ENCODE data around the gene LOC101059915.

The LOC101059915 gene

DNA sequence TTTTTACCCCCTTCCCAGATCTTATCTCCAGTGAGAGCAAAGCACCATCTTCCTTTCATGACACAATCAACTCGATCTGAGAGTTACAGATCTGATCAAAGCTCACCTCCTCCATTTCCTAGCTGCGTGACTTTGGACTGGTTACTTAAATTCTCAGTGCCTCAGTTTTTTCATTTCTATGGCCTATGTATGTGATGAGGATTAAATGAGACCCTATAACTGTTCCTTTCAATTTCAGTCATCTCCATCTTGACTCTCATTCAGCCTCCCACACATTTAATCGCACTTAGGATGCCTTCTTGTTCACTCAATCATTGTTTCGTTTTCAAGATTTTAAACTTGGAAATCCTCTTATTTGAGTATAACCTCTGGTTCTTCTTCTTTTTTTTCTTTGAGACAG is 28.9 kb upstream of the LOC101059915 start:
- no peak for DNase-seq (ENCODE audit: low read depth, low spot score)
- Histone ChIP-seq H3K9me3 (replicated peaks; ENCODE audit: control insufficient read depth, insufficient read depth, low read length) (no peaks in the 10 kb centered on the region), H3K4me1 (ENCODE audit: control insufficient read depth, insufficient read depth, low read length) (peaks cover 16% of the 10 kb centered on the region), H3K27ac (ENCODE audit: control insufficient read depth, insufficient read depth) (peak overlapping the region; percentile 83), H2AFZ (ENCODE audit: control insufficient read depth, low read depth, low read length) (peak overlapping the region; percentile 2; the same call in 1 of the 2 replicates), H3K4me2 (ENCODE audit: control insufficient read depth, insufficient read depth) (0 out of 2 replicates have a peak overlapping the region, but pooled peaks have one; percentile 23), H3K79me2 (ENCODE audit: control insufficient read depth, insufficient read depth, low read length) (no peaks in the 10 kb centered on the region), H3K36me3 (ENCODE audit: control insufficient read depth in 2 of 2, insufficient read depth in 2 of 2, low read length in 1 of 2) (no peaks in the 10 kb centered on the region), H3K27me3 (replicated peaks in 1 of 2; ENCODE audit: control insufficient read depth in 2 of 2, insufficient read depth in 2 of 2, low read length in 1 of 2) (no peaks in the 10 kb centered on the region), H4K20me1 (ENCODE audit: control insufficient read depth, insufficient read depth) (no peaks in the 10 kb centered on the region), H3K4me3 (0 out of 2 replicates have a peak overlapping the region, but pooled peaks have one; percentile 10), H3K9ac (ENCODE audit: control insufficient read depth, insufficient read depth, low read length) (no peak overlapping the region; the same call in 1 of the 2 replicates)
- intact Hi-C loops (cut with micrococcal nuclease; ENCODE audit: unreplicated experiment) = no loop called here
- SMC1A ChIA-PET (ENCODE audit: uncharacterized antibody, unreplicated experiment) = interaction anchor here (1.0 to 8.9 kb wide), 4 partner anchors 11 to 39 kb away, joined by 3 to 119 read pairs (median 5); partner anchors contain the start of gene CXCR3
- in situ Hi-C loops (cut with MboI) = no loop called here
- FAIRE-seq = no peak
- TF ChIP-seq, protein P1, sequence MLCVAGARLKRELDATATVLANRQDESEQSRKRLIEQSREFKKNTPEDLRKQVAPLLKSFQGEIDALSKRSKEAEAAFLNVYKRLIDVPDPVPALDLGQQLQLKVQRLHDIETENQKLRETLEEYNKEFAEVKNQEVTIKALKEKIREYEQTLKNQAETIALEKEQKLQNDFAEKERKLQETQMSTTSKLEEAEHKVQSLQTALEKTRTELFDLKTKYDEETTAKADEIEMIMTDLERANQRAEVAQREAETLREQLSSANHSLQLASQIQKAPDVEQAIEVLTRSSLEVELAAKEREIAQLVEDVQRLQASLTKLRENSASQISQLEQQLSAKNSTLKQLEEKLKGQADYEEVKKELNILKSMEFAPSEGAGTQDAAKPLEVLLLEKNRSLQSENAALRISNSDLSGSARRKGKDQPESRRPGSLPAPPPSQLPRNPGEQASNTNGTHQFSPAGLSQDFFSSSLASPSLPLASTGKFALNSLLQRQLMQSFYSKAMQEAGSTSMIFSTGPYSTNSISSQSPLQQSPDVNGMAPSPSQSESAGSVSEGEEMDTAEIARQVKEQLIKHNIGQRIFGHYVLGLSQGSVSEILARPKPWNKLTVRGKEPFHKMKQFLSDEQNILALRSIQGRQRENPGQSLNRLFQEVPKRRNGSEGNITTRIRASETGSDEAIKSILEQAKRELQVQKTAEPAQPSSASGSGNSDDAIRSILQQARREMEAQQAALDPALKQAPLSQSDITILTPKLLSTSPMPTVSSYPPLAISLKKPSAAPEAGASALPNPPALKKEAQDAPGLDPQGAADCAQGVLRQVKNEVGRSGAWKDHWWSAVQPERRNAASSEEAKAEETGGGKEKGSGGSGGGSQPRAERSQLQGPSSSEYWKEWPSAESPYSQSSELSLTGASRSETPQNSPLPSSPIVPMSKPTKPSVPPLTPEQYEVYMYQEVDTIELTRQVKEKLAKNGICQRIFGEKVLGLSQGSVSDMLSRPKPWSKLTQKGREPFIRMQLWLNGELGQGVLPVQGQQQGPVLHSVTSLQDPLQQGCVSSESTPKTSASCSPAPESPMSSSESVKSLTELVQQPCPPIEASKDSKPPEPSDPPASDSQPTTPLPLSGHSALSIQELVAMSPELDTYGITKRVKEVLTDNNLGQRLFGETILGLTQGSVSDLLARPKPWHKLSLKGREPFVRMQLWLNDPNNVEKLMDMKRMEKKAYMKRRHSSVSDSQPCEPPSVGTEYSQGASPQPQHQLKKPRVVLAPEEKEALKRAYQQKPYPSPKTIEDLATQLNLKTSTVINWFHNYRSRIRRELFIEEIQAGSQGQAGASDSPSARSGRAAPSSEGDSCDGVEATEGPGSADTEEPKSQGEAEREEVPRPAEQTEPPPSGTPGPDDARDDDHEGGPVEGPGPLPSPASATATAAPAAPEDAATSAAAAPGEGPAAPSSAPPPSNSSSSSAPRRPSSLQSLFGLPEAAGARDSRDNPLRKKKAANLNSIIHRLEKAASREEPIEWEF (IDR thresholded peaks at IDR 0.05; ENCODE audit: insufficient replicate concordance, low read depth, low read length) = no peak
- TF ChIP-seq, protein P2, sequence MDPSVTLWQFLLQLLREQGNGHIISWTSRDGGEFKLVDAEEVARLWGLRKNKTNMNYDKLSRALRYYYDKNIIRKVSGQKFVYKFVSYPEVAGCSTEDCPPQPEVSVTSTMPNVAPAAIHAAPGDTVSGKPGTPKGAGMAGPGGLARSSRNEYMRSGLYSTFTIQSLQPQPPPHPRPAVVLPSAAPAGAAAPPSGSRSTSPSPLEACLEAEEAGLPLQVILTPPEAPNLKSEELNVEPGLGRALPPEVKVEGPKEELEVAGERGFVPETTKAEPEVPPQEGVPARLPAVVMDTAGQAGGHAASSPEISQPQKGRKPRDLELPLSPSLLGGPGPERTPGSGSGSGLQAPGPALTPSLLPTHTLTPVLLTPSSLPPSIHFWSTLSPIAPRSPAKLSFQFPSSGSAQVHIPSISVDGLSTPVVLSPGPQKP (IDR thresholded peaks at IDR 0.05; ENCODE audit: low read depth, low read length) = no peak
- TF ChIP-seq CREM (IDR thresholded peaks at IDR 0.05; ENCODE audit: low read depth) (no peak), LARP7 (IDR thresholded peaks at IDR 0.05) (no peak), ASH2L (IDR thresholded peaks at IDR 0.05; ENCODE audit: borderline replicate concordance, low read depth) (no peak), POLR2AphosphoS5 (IDR thresholded peaks at IDR 0.05; ENCODE audit: low read length) (no peak), IKZF2 (IDR thresholded peaks at IDR 0.05) (no peak)
- POLR2A ChIA-PET = interaction anchor here (0.6 kb wide), 1 partner anchor 16 kb away, joined by 4 read pairs; no protein-coding TSS in a partner anchor
- CTCF ChIA-PET = interaction anchor here (1.2 to 2.8 kb wide), 4 partner anchors 12 to 23 kb away, joined by 4 to 16 read pairs (median 5); no protein-coding TSS in a partner anchor
- BruUV-seq (replicated peaks) = TSS peak; percentile 57
- 8% methylated on average over 4 of the region's 4 CpGs for WGBS (ENCODE audit: insufficient coverage, insufficient replicate concordance, low lambda C conversion rate, missing lambda C conversion rate)
- peak; percentile 6 for ATAC-seq
- RAD21 ChIA-PET (ENCODE audit: unreplicated experiment) = interaction anchor here (0.9 to 4.3 kb wide), 4 partner anchors 11 to 20 kb away, joined by 3 to 44 read pairs (median 6); partner anchors contain the start of gene CXCR3
